Mucosa of stomach (tissue), 1 donor: ENCODE measurements around the gene PGAM5.
A peak's percentile ranks its signal among the peaks of the same experiment; 100 is the strongest.
"Not testable (repeated sequence)": the region's sequence is repeated elsewhere in the genome, so short reads cannot be mapped to it uniquely, and the experiment has no call there.

Experiments
- H3K27me3 ChIP-seq: one replicate; pipeline ENCODE4 v1.7.0; 2013; ENCODE audit warnings: mild to moderate bottlenecking, low read length; ENCODE audit not compliant: control insufficient read depth, insufficient read depth
- H3K36me3 ChIP-seq: one replicate; pipeline ENCODE4 v1.7.0; 2013; ENCODE audit warnings: low read length; ENCODE audit not compliant: control insufficient read depth, insufficient read depth
- H3K4me1 ChIP-seq: one replicate; pipeline ENCODE4 v1.7.0; 2013; ENCODE audit warnings: mild to moderate bottlenecking, low read length; ENCODE audit not compliant: control insufficient read depth, insufficient read depth
- H3K4me3 ChIP-seq: one replicate; pipeline ENCODE4 v1.7.0; 2013; ENCODE audit warnings: low read length
- H3K9ac ChIP-seq: one replicate; pipeline ENCODE4 v1.7.0; 2013; ENCODE audit warnings: mild to moderate bottlenecking, low read length, moderate library complexity
- H3K9me3 ChIP-seq: one replicate; pipeline ENCODE4 v1.7.0; 2013; ENCODE audit warnings: mild to moderate bottlenecking, low read length, moderate library complexity; ENCODE audit not compliant: control insufficient read depth
- donor health status: Pancreatic carcinoma.

Gene PGAM5

DNA sequence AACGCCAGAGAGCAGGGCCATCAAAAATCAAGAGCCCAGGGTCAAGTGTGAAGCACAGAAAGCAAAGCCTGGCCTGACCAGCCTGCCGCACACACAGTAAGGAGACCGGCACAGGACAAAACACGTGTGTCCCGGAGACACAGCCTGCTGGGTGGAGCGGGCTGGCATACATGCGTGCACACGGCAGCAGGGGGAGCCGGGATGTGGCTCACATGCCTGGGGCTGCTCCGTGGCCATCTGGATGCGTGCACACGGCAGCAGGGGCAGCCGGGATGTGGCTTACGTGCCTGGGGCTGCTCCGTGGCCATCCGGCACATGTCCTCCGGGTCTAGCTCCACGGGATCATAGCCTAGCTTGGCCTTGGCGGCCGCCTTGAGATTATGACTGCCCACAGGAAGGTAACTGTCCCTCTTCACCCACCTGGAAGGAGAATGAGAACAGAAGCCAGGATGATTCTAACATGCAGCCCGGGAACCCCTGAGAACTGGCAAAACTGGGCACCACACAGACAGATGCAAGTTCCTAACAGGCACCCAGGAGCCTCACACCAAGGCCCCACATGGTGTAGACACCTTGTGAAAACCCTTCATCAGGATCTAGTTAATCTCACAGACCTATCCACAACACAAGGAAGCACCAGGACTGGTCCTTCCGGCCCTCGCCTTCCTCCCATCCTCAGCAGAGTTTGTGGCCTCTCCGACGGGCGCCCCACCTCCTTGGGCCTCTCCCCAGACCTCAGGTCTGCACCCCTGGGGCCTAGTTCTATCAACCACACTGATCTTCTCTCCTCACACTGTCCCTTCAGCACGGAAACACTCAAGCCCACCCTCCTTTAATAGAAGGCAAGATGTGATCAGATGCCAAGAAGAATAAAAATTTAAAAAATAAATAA lies 37.1 kb upstream of the PGAM5 start:
- H3K36me3 ChIP-seq: no peaks in the 10 kb centered on the region
- no peaks in the 10 kb centered on the region for H3K9me3 ChIP-seq
- H3K4me3 ChIP-seq: no peak overlapping the region
- H3K27me3 ChIP-seq: no peaks in the 10 kb centered on the region
- H3K9ac ChIP-seq: no peak overlapping the region
- H3K4me1 ChIP-seq: peaks cover 9% of the 10 kb centered on the region

DNA sequence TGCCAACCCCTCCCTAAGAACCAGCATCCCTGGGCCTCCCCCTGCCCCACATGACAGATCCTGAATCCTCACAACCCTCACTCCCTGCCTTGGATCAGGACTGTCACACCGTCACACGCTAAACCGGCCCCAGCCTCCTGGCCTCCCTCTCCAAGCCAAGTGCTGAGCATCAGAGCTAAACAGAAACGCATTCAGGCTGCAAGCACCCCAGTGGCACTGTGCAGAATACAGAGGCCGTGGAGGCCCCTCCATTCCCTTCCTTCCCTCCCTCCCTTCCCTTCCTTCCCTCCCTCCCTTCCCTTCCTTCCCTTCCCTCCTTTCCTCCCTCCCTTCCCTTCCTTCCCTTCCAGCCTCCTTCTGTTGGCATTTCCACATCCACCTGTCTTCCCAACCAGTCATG lies 36.1 kb upstream of the PGAM5 start:
- peaks cover 9% of the 10 kb centered on the region for H3K4me1 ChIP-seq
- H3K9me3 ChIP-seq: no peaks in the 10 kb centered on the region
- H3K4me3 ChIP-seq: no peak overlapping the region
- no peaks in the 10 kb centered on the region for H3K27me3 ChIP-seq
- no peaks in the 10 kb centered on the region for H3K36me3 ChIP-seq
- no peak overlapping the region for H3K9ac ChIP-seq

DNA sequence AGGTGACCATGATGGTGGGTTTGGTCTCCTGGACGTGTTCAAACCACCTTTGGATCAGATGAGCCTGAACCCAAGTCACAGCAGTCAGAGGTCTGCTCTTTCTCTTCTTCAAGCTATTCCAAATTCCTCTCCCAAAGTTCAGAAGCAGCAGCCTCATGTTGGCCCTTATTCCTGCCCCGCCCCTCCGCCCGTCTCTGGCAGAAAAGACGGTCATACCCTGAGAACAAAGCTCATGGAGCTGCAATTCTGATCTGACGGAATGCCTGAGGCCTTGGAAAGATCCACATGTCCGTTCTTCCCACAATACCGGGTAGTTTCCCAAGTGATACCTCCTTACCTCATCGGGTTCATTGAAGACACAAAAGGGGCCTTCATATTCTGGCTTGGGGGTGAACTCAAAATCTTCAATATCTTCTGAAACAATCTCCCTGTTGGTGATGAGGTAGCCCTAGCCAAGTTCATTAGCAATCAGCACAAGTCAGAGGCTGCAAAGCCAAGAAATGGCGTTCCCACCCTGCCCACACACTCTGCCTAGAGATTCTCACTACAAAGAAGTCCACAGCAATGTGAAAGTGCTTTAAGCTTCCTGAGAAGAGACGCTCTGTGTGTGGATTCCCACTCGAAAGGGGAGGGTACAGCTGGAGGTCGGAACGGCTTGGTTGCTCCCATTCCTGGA lies 34.7 kb upstream of the PGAM5 start:
- H3K4me3 ChIP-seq: no peak overlapping the region
- H3K4me1 ChIP-seq: peaks cover 9% of the 10 kb centered on the region
- no peak overlapping the region for H3K9ac ChIP-seq
- no peaks in the 10 kb centered on the region for H3K9me3 ChIP-seq
- H3K36me3 ChIP-seq: no peaks in the 10 kb centered on the region
- H3K27me3 ChIP-seq: no peaks in the 10 kb centered on the region

DNA sequence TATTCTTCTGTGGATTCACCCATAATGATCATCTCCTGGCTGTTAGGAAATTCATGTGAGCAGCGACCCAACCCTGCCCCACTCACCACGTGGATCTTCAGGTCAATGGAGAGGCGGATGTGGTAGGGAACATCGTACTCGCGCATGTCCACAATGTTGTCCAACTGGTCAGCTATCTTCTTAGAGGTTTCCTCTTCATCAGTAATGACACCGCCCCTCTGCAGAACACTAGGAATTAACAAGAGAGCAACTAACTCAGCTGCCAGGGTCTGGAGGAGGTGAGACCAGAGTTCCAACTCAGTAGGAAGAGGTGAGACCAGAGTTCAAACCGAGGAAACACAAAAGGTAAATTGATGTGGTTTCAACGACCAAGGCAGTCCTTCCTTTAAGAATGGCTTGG lies 33.1 kb upstream of the PGAM5 start:
- no peak overlapping the region for H3K4me3 ChIP-seq

DNA sequence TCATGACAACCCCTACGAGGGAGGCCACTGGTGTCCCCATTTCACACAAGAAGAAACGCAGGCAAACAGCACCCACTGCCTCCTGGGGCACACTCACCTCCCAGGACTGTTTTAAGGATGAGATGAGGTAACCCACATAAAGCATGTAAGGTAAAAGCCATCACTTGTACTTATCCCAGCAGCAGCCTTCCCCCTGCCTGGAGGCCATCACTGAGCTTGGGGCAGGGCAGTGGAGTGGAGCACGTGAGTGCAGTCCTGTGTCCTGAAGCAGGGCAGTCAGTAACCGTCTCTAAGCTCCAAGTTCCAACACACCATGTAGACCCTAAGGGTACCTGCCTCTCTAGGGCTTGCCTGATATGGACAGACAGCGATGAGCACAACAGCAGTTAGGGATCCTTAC lies 25.2 kb upstream of the PGAM5 start:
- Histone ChIP-seq H3K9me3 (no peaks in the 10 kb centered on the region), H3K4me1 (peaks cover 11% of the 10 kb centered on the region), H3K36me3 (no peaks in the 10 kb centered on the region), H3K4me3 (no peak overlapping the region), H3K9ac (no peak overlapping the region), H3K27me3 (no peaks in the 10 kb centered on the region)

More for the DNA sequence above, 33.1 kb upstream of the PGAM5 start:
- peaks cover 9% of the 10 kb centered on the region for H3K4me1 ChIP-seq
- H3K36me3 ChIP-seq: no peaks in the 10 kb centered on the region
- H3K27me3 ChIP-seq: no peaks in the 10 kb centered on the region
- no peak overlapping the region for H3K9ac ChIP-seq
- no peaks in the 10 kb centered on the region for H3K9me3 ChIP-seq

DNA sequence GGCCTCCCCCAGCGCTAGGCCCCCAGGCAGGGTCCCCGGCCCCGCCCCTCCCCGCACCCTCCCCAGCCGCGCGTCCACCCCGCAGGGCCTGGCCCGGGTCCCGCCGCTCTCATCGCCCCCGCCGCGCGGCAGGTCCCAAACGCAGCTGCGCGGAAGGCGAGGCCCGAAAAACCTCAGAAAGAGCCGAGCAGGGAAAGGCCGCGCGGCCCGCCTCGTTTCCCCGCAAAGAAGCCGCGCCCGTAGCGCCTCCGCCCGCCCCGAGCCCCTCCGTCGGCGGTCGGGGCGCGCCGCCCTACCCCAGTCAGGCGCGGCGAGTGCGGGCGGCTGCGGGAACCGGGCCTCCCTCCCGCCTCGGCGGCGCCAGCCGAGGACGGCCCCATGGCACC lies 23.8 kb upstream of the PGAM5 start:
- Histone ChIP-seq H3K27me3 (no peaks in the 10 kb centered on the region), H3K4me1 (peaks cover 11% of the 10 kb centered on the region), H3K9ac (peak overlapping the region; percentile 53), H3K4me3 (no peak overlapping the region), H3K9me3 (no peaks in the 10 kb centered on the region), H3K36me3 (no peaks in the 10 kb centered on the region)

DNA sequence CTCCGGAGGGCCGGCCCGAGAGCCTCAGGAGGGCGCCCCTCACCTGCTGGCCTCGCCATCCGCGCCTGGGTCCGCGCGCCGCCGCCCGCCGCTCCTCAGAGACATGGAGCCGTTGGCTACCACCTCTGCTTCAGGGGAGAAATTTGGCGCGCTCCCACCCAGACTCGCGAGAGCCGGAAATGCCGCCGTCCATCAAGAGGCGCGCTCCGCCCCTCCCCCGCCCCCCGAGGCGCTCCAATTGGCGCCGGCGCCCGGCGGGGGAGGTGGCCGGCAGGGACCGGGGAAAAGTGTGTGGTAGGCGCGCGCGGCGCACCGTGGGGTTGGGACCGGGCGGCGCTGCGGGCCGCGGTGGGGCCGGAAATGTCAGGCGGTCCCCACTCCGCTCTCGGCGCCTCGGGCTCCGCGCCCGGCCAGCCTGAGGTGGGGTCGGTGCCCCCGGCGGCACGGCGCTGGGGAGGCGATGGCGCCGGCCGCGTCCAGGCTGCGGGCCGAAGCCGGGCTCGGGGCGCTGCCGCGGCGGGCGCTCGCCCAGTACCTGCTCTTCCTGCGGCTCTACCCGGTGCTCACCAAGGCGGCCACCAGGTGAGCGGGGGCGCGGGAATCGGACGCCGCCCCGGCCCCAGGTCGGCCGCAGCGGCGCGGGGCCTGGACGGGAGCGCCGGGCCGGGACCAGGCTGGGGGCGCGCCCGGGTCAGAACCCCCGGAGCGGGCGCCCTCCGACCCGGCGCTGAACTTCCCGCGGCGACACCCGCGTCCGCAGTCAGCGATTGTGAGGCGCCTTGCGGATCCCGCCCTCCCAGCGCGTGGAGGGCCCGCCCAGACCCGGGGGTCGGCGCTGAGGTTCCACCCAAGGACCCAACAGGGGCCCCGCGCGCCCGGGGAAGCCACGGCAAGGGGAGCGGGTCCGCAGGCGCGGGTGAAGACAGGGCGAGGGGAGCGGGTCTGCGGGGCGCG lies 23.2 kb upstream of the PGAM5 start, which contains the start of the genes POLE and PXMP2:
Gene POLE (minus strand): TSS at position 132 of the 954 bp plus-strand sequence. CDS start 27 bp downstream, at position 105.
Gene PXMP2 (plus strand): TSS at position 377 of the 954 bp plus-strand sequence. CDS start 84 bp downstream, at position 461.
- Histone ChIP-seq H3K9me3 (no peaks in the 10 kb centered on the region), H3K36me3 (no peaks in the 10 kb centered on the region), H3K4me3 (no peak within 1 kb of the TSS), H3K27me3 (no peaks in the 10 kb centered on the region), H3K4me1 (peaks cover 11% of the 10 kb centered on the region), H3K9ac (peak within 1 kb of the TSS; percentile 55)

DNA sequence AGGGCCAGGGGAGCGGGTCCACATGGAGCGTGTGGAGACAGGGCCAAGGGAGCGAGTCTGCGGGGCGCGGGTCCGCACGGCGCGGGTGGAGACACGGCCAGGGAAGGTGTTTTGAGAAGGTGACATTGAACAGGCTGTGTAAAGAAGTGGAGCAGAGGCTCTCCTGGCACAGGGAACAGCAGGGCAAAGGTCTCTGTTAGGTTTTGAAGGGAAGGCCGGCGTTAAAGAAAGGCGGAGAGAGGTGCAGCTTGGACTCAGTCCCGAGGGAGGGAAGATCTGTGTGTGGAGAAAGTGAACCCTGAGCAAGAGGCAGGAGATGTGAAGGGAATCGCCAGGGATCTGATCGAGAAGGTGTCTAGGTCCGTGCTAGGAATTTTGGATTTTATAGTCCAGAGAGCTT lies 21.4 kb upstream of the PGAM5 start:
- Histone ChIP-seq H3K9me3 (no peaks in the 10 kb centered on the region), H3K9ac (peak overlapping the region; percentile 47), H3K36me3 (no peaks in the 10 kb centered on the region), H3K27me3 (no peaks in the 10 kb centered on the region), H3K4me1 (peaks cover 11% of the 10 kb centered on the region), H3K4me3 (no peak overlapping the region)

DNA sequence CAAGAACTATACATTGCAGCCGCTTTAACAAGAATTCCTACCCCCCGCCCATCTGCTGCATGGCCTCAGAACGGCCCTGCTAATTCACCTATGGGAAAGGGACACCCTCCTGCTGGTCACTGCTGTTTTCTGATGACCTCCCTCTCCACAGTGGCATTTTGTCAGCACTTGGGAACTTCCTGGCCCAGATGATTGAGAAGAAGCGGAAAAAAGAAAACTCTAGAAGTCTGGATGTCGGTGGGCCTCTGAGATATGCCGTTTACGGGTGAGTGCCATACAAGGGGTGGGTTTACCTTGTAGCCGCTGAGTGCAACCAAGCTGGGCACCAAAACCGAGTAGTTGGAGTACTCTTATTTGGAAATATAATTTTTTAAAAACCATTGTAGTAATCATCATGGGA lies 20.5 kb upstream of the PGAM5 start:
- H3K27me3 ChIP-seq: no peaks in the 10 kb centered on the region
- no peak overlapping the region for H3K9ac ChIP-seq
- no peaks in the 10 kb centered on the region for H3K36me3 ChIP-seq
- no peaks in the 10 kb centered on the region for H3K9me3 ChIP-seq
- H3K4me3 ChIP-seq: no peak overlapping the region
- H3K4me1 ChIP-seq: peaks cover 11% of the 10 kb centered on the region

DNA sequence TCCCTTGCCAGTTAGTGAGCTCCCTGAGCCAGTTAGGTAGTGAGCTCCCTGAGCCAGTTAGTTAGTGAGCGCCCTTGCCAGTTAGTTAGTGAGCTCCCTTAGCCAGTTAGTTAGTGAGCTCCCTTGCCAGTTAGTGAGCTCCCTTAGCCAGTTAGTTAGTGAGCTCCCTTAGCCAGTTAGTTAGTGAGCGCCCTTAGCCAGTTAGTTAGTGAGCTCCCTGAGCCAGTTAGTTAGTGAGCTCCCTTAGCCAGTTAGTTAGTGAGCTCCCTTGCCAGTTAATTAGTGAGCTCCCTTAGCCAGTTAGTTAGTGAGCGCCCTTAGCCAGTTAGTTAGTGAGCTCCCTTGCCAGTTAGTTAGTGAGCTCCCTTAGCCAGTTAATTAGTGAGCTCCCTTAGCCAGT lies 18.6 kb upstream of the PGAM5 start:
- H3K36me3 ChIP-seq, H3K9ac ChIP-seq: not testable (repeated sequence)

DNA sequence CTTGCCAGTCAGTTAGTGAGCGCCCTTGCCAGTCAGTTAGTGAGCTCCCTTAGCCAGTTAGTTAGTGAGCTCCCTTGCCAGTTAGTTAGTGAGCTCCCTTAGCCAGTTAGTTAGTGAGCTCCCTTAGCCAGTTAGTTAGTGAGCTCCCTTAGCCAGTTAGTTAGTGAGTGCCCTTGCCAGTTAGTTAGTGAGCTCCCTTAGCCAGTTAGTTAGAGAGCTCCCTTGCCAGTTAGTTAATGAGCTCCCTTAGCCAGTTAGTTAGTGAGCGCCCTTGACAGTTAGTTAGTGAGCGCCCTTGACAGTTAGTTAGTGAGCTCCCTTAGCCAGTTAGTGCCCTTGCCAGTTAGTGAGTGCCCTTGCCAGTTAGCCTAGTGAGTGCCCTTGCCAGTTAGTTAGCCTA lies 15.8 kb upstream of the PGAM5 start:
- H3K27me3 ChIP-seq, H3K36me3 ChIP-seq, H3K4me3 ChIP-seq, H3K4me1 ChIP-seq, H3K9me3 ChIP-seq, H3K9ac ChIP-seq: not testable (repeated sequence)

More for the DNA sequence above, 18.6 kb upstream of the PGAM5 start:
- H3K27me3 ChIP-seq, H3K4me3 ChIP-seq, H3K9me3 ChIP-seq: not testable (repeated sequence)
- H3K4me1 ChIP-seq: peaks cover 11% of the 10 kb centered on the region
